HG03025 (cell line): ENCODE measurements around the gene CHST15.
"Not testable (repeated sequence)": the region's sequence is repeated elsewhere in the genome, so short reads cannot be mapped to it uniquely, and the experiment has no call there.

Source experiments
- ATAC-seq: cut with Tn5 transposase; IDR thresholded peaks from one replicate; pipeline ENCODE4 v1.9.1; 2021; ENCODE audit warnings: mild to moderate bottlenecking, moderate library complexity; ENCODE audit not compliant: unreplicated experiment, low FRiP score

Gene CHST15

GRCh38 chr10:124100651-124101050, 7.3 kb upstream of the CHST15 start:
- not testable (repeated sequence) for ATAC-seq

DNA sequence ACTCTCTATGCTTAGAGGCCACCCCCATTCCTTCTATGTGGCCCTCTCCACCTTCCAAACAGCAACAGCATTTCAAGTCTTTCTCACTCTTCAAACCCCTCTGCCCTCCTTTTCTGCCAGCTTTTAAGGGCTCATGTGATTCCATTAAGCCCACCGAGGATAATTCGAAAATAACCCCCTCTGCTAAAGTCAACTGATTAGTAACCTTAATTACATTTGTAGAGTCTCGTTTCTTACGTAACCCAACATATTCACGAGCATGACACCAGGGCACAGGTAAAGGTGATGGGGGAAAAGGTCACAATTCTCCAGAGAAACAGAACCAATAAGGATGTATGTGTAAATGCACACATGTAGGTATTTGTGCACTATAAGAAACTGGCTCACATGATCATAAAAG, 6.7 kb upstream of the CHST15 start:
- ATAC-seq: no peak

GRCh38 chr10:124099604-124100003, 6.2 kb upstream of the CHST15 start:
- ATAC-seq: no peak

- no peak for ATAC-seq
Measured at GRCh38 chr10:124098575-124098974, 5.2 kb upstream of the CHST15 start.

DNA sequence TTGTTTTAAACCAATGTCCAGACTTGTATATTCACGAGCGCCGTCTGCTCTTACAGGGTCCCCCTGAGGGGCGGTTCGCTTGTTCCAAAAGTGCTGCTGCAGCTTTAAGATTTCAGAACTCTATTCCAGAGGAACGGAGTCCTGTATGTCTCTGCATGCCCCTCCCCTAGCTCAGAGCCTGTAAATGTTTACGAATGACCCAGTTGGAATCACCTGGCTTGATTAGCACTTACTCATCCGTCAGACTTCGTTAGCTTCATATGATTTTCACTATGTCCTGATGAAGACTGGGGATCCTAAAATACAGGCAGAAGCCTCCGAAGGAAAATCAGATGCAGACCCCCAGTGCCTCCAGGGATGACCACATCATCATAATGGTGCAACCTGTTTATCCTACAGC, 4.5 kb upstream of the CHST15 start:
- no peak for ATAC-seq

- ATAC-seq: no peak
Measured at GRCh38 chr10:124096494-124096893, 3.1 kb upstream of the CHST15 start.

DNA sequence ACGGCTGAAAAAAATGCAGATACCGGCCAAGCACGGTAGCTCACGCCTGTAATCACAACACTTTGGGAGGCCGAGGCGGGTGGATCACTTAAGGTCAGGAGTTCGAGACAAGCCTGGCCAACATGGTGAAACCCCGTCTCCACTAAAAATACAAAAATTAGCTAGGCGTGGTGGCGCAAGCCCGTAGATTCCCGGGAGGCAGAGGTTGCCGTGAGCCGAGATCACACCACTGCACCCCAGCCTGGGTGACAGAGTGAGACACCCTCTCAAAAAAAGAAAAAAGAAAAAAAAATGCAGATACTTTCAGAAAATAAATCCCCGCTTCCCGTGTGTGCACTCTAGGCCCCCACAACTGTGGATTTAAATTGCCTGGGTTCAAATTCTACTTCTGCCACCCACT, 2.4 kb upstream of the CHST15 start:
- not testable (repeated sequence) for ATAC-seq

- no peak for ATAC-seq
Measured at GRCh38 chr10:124095096-124095495, 1.7 kb upstream of the CHST15 start.

DNA sequence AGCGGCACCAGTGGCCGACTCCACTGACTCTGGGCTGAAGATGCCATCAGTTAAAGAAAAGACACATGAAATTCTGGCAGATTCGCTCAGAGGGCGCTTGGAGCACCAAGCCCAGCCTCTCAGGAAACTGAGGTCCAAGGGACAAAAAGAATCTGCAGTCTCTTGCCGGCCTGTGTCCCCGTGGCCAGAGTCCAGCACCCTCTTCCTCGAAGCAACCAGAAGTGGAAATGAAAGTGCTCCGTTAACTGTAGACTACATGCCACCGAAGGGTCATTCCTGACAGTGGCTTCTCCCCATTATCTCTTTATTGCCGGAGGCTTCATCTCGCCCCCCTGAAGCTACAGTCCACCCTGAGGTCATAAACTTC, 1.0 kb upstream of the CHST15 start:
- ATAC-seq: no peak

GRCh38 chr10:124093774-124094418, 498 bp upstream of the CHST15 start:
- not testable (repeated sequence) for ATAC-seq

GRCh38 chr10:124092250-124092859, 1.0 kb downstream of the CHST15 start:
- no peak for ATAC-seq

DNA sequence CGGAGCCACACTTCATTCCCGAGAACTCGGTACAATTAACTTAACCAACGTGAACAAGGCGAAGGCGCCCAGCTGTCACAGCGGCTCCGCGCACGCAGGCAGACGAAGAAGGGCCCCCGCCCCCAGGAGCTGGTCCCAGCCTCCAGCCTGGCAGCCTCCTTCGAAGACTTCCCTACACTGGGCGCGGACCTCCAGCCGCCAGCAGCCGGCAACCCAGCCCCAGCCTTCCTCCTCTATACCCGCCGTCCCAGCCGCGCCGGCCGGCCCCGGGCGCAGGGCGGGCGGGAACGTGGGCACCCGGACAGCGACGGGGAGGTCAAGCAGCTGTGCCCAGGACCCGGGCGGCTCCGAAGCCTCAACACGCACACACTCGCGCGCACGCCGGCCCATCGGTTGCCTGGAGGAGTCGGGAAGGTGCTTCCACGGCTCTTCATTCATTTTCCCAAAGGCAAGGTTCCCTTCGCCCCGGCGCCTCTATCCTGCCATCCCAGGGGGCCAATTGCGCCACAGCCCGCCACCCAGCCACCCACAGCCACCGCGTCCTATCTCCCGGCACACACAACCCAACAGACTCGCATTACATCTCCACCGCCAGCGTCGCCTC, 1.6 kb downstream of the CHST15 start:
- ATAC-seq: no peak

DNA sequence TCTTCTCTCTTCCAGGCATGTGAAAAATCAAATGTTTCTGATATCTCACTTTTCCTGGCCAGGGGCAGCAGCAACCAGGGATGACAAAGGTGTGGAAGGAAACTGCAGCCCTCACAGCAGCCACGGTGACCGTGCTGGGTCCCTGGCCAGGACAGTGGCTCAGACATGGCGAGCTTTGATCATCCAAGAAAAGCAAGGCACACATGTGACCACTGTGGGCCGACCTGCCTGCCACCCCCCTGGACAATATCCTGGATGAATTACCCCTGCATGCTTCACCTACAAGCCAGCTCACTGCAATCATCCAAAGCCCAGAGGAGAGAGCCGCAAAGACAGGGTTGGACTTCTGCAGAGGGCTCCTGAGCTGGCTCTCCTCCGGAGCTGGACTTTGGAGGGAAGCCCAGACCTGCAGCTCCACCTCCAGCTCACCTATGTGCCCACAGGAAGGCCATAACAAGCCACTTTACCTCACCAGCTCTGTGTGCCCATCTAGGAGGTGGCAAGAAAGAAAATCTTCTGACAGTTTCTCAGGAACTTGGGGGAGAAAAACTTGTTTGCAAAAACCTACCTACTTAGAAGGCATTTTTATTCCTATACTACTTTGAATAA, 2.7 kb downstream of the CHST15 start:
- ATAC-seq: no peak

GRCh38 chr10:124089859-124090258, 3.5 kb downstream of the CHST15 start:
- no peak for ATAC-seq

DNA sequence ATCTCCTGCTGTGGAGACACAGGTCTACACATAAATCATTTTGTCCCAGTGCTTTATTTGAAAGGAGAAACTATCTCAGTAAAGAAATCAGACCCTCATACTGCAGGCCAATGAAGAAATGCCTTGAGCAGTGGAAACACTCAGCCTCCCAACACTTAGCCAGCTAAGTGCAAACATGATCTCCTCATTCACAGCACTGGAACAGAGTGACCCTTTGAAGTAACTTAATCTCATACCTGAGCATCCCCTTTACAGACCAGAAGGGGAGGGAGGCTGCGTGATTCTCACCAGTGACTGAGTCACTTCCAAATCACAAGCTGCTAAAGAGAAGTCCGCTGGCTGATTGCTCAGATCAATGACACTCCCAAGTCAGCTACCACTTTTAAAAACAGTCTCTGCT, 4.5 kb downstream of the CHST15 start:
- no peak for ATAC-seq

- ATAC-seq: no peak
Measured at GRCh38 chr10:124087672-124088634, 5.4 kb downstream of the CHST15 start.

GRCh38 chr10:124086787-124087671, 6.4 kb downstream of the CHST15 start:
- no peak for ATAC-seq

DNA sequence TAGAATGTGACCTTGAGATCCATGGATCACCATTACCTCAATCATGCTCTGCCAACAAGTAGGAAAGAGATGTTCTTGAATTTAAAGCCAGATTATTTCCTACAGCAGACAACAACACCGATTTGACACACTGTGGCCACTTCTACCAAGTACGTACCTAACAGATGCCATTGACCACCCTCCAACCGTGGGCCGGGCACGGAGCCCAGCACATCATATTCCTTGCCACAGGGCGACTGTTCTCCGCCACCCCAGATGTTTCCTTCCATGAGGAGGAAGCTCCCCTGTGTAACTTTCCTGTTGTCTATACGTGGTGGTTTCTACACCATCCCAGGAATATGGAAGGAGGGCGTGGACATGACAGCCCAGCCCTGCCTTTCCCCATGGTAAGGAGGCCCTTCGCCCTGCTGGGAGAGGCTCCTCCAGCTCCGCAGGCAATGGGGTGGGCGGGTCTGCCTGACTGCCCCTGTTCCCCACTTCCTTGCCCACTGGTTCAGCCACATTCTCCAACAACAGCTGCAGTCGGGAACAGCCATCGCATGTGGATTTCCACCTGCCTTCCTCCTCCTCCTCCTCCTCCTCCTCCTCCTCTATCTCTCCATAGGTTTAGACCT, 7.2 kb downstream of the CHST15 start:
- no peak for ATAC-seq

GRCh38 chr10:124085680-124086079, 7.7 kb downstream of the CHST15 start:
- ATAC-seq: no peak
